HL-60/S4 (cell line): Measurements from ENCODE around the gene SAFB2.
"Not testable (repeated sequence)": the region's sequence is repeated elsewhere in the genome, so short reads cannot be mapped to it uniquely, and the experiment has no call there.

ENCODE experiments used
- in situ Hi-C: fragments of 300-500 bp; cut with MboI; formaldehyde crosslinking; loops from 2 replicates; pipeline ENCODE4 v1.14.3; 2022; ENCODE audit warnings: low sequenced_read_pairs

The SAFB2 gene

DNA sequence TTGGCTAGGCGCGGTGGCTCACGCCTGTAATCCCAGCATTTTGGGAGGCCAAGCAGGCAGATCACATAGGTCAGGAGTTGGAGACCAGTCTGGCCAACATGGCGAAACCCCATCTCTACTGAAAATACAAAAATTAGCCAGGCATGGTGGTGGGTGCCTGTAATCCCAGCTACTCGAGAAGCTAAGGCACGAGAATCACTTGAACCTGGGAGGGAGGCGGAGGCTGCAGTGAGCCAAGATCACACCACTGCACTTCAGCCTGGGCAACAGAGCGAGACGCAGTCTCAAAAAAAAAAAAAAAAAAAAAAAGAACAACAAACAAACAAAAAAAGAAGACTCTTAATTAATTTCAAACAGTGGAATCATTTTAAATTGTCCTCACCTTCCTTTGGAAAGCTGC is 13.8 kb downstream of the SAFB2 start:
- in situ Hi-C loops = not testable (repeated sequence)

DNA sequence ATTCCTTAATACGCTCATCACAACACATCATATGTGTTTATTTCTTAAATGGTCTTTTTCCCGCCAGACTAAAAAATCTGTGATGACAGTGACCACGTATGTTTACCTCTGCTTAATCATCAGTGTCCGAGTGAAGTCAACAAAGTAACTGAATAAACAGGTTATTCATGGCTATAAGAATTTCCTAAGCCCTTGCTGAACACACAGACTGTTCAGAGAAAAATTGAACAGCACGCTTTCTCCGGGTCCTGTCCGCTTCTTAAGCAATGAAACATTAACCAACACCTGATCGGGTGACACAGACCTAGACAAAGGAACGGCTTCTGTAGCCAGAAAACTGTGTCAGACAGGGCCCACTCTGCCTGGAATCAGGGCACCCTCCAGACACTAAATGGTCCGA is 14.3 kb downstream of the SAFB2 start:
- in situ Hi-C loops = no loop called here

- in situ Hi-C loops = no loop called here
Observed at GRCh38 chr19:5607318-5608275, 15.0 kb downstream of the SAFB2 start.

- in situ Hi-C loops = no loop called here
Observed at GRCh38 chr19:5605362-5605761, 17.2 kb downstream of the SAFB2 start.

- in situ Hi-C loops = no loop called here
Observed at GRCh38 chr19:5603626-5604025, 18.9 kb downstream of the SAFB2 start.

- in situ Hi-C loops = no loop called here
Observed at GRCh38 chr19:5600797-5601196, 21.8 kb downstream of the SAFB2 start.

GRCh38 chr19:5595745-5596144 is 26.8 kb downstream of the SAFB2 start:
- in situ Hi-C loops = no loop called here

- in situ Hi-C loops = no loop called here
Observed at GRCh38 chr19:5595129-5595528, 27.4 kb downstream of the SAFB2 start.

DNA sequence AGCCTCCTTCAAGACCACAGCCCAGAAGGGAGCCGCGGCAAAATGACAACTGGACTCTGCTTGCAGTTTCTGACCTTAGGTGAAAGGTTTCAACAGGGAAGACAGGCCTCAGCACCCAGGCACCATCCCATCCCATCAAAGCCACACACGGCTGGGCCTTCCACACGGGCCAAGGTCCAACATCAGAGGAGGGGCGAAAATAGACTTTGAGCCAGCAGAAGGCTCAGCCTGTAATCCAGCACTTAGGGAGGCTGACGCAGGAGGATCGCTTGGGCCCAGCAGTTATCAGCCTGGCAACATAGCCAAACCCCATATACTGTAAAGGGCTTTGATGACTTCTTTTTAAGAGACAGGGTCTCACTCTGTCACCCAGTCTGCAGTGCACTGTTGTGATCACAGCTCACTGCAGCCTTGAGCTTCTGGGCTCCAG is 28.0 kb downstream of the SAFB2 start:
- in situ Hi-C loops = no loop called here

DNA sequence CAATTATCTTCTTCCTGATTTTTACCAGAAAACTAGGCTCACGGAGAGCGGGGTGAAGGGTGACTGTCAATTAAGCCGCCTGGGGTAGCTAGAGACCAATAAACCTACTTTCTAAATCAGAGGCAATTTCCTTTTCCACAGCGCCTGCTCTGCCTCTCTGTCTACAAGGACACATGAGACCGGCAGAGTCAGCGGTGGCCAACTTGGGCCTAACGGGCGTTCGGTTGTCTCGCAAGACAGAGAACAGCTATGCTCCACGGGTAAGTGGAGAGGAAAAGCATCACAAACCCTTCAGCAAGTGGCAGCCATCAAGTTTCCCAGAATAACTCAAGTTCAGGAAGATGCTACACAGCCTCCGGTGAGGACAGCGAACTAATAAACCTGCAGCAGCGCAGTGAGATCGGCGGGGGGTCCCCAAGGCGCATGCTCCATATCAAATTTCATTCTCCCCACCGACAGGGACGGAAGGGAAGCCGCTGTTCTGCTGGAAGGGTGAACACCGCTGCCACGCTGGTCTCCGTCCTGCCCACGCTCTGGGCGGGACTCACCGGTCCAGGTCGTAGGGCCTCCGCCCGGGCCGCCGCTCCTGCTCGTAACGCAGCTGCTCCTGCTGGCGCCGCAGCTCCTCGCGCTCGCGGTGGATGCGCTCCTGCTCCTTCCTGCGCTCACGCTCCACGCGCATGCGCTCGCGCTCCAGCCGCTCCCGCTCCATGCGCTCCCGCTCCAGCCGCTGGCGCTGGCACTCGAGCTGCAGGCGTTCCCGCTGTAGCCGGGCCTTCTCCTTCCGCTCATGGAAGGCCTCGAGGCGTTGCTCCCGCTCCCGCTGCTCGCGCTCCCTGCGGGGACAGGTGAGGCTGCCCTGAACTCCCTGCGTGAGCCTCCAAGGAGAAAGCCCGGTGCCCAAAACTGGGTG is 29.0 kb downstream of the SAFB2 start:
- in situ Hi-C loops = no loop called here

DNA sequence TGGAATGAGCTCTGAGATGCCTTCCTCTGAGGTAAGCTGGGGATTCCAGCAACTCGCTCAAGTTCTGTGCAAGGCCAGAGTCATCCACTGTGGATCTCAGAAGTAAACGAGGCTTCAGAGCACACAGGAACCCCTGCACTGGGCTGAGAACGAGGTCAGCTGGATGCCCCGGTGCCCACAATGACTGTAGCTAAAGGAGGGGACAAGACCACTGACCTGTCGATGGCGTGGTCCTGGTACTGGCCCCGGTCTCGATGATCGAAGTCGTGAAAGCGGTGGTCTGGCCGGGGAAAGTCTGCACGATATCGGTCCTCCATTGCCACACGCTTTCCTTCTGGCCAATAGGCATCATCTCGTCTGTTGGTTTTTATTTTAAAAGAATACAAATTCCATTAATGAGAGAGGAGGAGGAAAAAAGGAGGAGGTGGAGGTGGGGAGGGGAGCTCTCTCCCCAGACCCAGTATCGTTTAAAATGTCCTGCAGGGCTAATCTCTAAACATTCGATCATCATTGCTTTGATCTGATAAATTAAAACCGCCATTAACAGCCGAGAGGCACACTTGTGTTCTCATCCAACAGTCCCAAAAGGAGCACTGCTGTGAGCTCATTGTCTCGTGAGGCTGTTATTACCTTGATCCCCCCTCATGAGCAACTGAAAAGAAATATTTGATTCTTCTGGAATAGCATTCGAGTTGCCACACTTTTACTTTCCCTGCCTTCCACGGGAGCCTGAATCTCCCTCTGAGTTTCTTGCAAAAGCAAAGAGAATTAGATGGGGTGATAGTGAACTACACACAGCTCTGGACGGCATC is 29.8 kb downstream of the SAFB2 start:
- in situ Hi-C loops = no loop called here

DNA sequence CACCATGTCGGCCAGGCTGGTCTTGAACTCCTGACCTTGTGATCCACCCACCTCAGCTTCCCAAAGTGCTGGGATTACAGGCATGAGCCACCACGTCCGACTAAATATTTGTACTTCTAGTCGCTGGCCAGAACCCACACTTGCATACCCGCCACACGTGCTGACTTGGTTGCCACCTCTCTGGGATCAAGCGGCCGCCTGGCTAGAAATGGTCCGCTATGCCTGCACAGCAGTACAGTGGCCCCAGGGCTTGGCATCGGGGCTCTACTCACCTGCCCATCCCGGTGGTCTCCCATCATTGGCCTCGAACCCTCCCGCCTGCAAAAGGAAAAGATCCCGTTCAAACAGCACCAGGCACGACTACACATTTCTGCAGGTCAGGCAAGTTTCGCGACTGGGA is 31.1 kb downstream of the SAFB2 start:
- in situ Hi-C loops = no loop called here

DNA sequence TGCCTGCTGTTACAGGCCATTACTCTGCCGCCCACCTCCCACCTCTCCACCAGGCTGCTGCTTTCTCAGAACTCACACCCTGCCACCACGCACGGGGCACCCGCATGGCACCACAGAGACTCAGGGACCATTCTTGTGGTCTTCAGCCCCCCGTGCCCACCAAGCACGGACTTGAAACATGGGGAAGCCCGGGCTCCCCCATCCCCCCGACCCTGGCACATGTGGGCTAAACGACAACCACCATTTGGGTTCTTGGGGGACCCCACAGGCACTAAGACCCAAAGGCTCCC is 31.8 kb downstream of the SAFB2 start:
- in situ Hi-C loops = no loop called here

DNA sequence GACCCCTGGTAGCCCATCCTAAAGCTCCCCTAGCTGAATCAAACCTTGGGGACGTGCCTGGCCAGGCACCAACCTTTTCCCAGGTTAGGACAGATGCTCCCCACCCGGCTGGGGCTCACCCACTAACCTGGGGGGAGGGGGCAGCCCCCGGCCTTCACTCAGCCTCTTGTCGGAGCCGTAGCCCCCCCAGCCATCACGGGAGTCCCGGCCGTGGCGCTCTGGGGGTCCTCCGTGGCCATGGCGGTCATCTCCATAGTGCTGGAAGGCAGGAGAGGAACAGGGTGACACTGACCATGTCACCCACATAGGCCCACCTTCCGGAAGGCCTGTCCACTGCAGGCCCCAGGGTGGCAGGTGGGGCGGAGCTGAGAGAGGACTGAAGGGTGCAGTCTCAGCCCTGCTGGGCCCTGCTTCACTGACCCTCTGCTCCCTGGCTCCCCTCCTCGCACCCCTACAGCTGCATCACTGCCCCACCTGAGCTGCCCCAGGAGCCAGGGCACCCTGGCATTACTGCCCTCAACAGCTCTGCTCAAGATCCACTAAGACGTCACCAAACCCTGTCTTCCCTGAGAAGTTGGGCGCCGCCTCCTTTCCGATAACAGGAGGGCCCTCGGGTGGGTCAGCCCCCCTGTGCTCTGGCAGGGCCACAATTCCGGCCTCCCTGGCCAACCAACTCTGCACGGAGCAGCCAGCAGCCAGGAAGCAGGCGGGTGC is 32.3 kb downstream of the SAFB2 start:
- in situ Hi-C loops = no loop called here

GRCh38 chr19:5588906-5589676 is 33.5 kb downstream of the SAFB2 start:
- in situ Hi-C loops = no loop called here

- in situ Hi-C loops = no loop called here
Observed at GRCh38 chr19:5588441-5588840, 34.1 kb downstream of the SAFB2 start.

DNA sequence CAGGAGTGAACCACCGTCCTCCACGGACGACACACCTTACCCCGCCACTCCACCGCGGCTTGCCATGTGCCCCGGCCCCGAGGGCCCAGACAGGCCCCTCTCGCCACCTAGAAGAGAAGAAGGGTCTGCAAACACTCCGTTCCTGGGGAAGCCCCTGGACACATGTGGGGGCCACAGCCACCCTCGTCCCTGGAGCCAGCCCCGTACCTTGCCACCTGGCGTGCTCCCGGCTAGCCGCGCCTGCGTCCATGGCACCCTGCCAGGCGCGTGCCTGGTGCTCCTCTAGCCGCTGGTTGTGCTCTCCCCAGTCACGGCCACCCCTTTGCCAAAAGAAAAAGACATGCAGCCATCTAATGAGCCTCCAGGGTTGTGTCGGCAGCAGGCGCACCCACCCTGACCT is 34.9 kb downstream of the SAFB2 start:
- in situ Hi-C loops = no loop called here

GRCh38 chr19:5587071-5587455 is 35.5 kb downstream of the SAFB2 start:
- in situ Hi-C loops = no loop called here

- in situ Hi-C loops = no loop called here
Observed at GRCh38 chr19:5586300-5587070, 36.1 kb downstream of the SAFB2 start.
